Muscle of leg (tissue), 11 donors: ENCODE results near the gene MPIG6B. TPM values are rescaled to one million over a fixed set of nuclear protein-coding genes. Genes with fewer than 3 reads are reported as not detected.

ENCODE experiments used
- DNase-seq: peaks from one replicate; pipeline ENCODE4 v3.0.0; 2013
- H3K27ac ChIP-seq: one replicate; pipeline ENCODE4 v1.5.1; 2013; ENCODE audit warnings: mild to moderate bottlenecking, low read length, control low read depth
- H3K27me3 ChIP-seq: one replicate; pipeline ENCODE4 v1.6.1; 2013; ENCODE audit warnings: low read length; ENCODE audit not compliant: control insufficient read depth, insufficient read depth
- H3K36me3 ChIP-seq: one replicate; pipeline ENCODE4 v1.6.1; 2013; ENCODE audit warnings: low read length; ENCODE audit not compliant: control insufficient read depth, insufficient read depth
- H3K4me1 ChIP-seq: one replicate; pipeline ENCODE4 v1.6.1; 2013; ENCODE audit warnings: low read length; ENCODE audit not compliant: control insufficient read depth, insufficient read depth
- H3K4me3 ChIP-seq: one replicate; pipeline ENCODE4 v1.5.1; 2013; ENCODE audit warnings: low read length, control low read depth
- H3K9me3 ChIP-seq: replicated peaks from 2 replicates; pipeline ENCODE4 v1.6.1; 2013; ENCODE audit warnings: low read depth, low read length; ENCODE audit not compliant: control insufficient read depth
- WGBS: methylation state at CpG from one replicate; pipeline ENCODE4 v1.1.5; 2013; ENCODE audit warnings: missing lambda C conversion rate; ENCODE audit not compliant: insufficient coverage; 5-methylcytosine and 5-hydroxymethylcytosine counted together
- polyA plus RNA-seq, 8 donors: library from polyadenylated mRNA; unstranded; fragments of 120-200 nt; gene quantifications; one replicate each; pipeline versions ENCODE4 v1.2.1 to v1.2.3, GENCODE V29; 2013; ENCODE audit warnings: inconsistent platforms in 1 of 8, low replicate concordance in 1 of 8; ENCODE audit not compliant: insufficient read length in 8 of 8, insufficient read depth in 1 of 8
- total RNA-seq: library from RNA; stranded (reverse); fragments of 120-200 nt; gene quantifications from one replicate; pipeline ENCODE4 v1.2.4, GENCODE V29; 2013

MPIG6B gene
- total and polyA plus RNA-seq, 9 donors = 0.09 to 1.2 (median 0.73) TPM

GRCh38 chr6:31750411-31751022, 27.3 kb downstream of the MPIG6B start:
- Histone ChIP-seq H3K27ac (no peak overlapping the region), H3K4me1 (no peaks in the 10 kb centered on the region), H3K27me3 (no peaks in the 10 kb centered on the region), H3K4me3 (no peak overlapping the region), H3K36me3 (peaks cover 11% of the 10 kb centered on the region), H3K9me3 (no peaks in the 10 kb centered on the region)
- no peak for DNase-seq
- 88% methylated on average over 6 of the region's 7 CpGs for WGBS

DNA sequence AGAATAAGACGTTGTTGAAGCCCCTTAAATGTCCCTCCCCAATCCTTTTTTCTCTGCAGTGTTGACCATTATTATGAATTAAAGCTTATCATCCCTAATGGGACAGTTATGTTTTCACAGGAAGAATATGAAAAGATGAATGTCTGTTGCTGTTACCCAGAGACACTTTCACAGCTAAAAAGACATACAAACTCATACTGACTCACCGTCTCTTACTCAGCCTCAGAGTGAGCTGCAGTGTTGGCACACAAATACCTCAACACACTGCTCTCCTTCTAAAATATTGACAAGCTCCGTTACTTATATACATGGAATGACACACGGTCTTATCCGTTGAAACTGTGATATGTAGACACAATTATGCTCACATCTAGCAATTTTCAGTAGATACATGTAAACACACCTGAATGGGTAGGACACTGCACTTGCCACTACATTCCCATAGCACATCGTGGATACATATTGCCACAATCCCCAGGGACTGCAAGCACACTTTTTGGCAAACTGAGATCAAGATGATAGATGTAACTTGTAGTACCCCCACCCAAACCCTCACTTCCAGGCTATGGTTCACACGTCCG, 29.7 kb downstream of the MPIG6B start:
- H3K27me3 ChIP-seq = no peaks in the 10 kb centered on the region
- no peak for DNase-seq
- WGBS = 89% methylated on average over 2 of the region's 8 CpGs
- H3K36me3 ChIP-seq = peaks cover 4% of the 10 kb centered on the region
- H3K4me1 ChIP-seq = no peaks in the 10 kb centered on the region
- no peak overlapping the region for H3K4me3 ChIP-seq
- H3K27ac ChIP-seq = no peak overlapping the region
- no peaks in the 10 kb centered on the region for H3K9me3 ChIP-seq

DNA sequence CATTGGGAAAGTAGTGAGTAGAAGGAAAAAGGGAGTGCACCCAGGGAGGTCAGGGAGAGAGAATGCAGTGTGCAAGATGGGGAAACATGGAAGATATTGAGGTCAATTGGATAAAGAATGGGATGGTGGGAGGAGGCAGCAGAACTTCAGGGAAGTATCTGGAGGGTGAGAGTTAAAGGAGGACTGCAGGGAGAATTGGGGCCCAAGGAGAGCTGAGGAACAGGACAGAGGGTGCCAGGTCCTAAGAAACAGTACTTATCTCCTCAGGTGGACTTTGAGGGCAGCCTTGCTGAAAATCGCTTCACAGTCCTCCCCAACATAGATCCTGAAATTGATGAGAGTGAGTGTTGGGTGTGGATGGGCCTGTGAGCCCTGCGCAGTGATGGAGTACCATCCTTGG, 35.1 kb downstream of the MPIG6B start:
- no peak overlapping the region for H3K27ac ChIP-seq
- peaks cover 38% of the 10 kb centered on the region for H3K36me3 ChIP-seq
- no peaks in the 10 kb centered on the region for H3K27me3 ChIP-seq
- 100% methylated on average over 1 of the region's 2 CpGs for WGBS
- peaks cover 6% of the 10 kb centered on the region for H3K4me1 ChIP-seq
- no peaks in the 10 kb centered on the region for H3K9me3 ChIP-seq
- H3K4me3 ChIP-seq = no peak overlapping the region
- no peak for DNase-seq

DNA sequence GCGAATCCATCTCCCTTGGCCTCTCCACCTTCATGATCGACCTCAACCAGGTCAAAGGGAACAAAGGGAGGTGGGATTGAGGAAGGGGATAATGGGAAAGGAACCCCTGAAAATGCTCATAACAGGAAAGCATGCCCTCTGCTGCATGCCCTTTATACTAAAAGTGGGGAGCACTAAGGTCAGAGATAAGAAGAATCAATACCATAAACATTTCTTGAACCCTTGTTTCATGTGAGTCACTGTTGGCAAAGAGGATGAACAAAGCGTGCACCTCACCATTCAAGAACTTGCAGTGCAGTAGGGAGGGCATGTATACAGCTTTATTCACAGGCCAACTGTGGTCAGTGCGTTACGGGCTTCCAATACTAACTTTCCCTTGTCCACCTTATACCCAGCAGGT, 37.6 kb downstream of the MPIG6B start:
- Histone ChIP-seq H3K36me3 (peaks cover 40% of the 10 kb centered on the region), H3K9me3 (no peaks in the 10 kb centered on the region), H3K27ac (no peak overlapping the region), H3K4me1 (peaks cover 9% of the 10 kb centered on the region), H3K4me3 (no peak overlapping the region), H3K27me3 (no peaks in the 10 kb centered on the region)
- no peak for DNase-seq
- no CpG with 5 or more reads among the region's 5 CpGs for WGBS

- 92% methylated on average over 4 of the region's 8 CpGs for WGBS
Observed at GRCh38 chr6:31761343-31761742, 38.2 kb downstream of the MPIG6B start.

GRCh38 chr6:31762356-31762755, 39.2 kb downstream of the MPIG6B start, which contains the start of gene SAPCD1:
TSS of gene SAPCD1 (plus strand) at chr6:31762656. CDS start at chr6:31763055, 399 bp downstream.
- Histone ChIP-seq H3K27me3 (peaks cover 4% of the 10 kb centered on the region), H3K27ac (peak within 1 kb of the TSS; percentile 59), H3K4me3 (no peak within 1 kb of the TSS), H3K9me3 (no peaks in the 10 kb centered on the region), H3K36me3 (peaks cover 40% of the 10 kb centered on the region), H3K4me1 (peaks cover 16% of the 10 kb centered on the region)
- DNase-seq = no peak
- WGBS = no CpG with 5 or more reads among the region's 4 CpGs

More at GRCh38 chr6:31761343-31761742, 38.2 kb downstream of the MPIG6B start:
- Histone ChIP-seq H3K4me1 (peaks cover 13% of the 10 kb centered on the region), H3K4me3 (no peak overlapping the region), H3K9me3 (no peaks in the 10 kb centered on the region), H3K36me3 (peaks cover 40% of the 10 kb centered on the region), H3K27ac (no peak overlapping the region), H3K27me3 (peaks cover 1% of the 10 kb centered on the region)
- DNase-seq = no peak

DNA sequence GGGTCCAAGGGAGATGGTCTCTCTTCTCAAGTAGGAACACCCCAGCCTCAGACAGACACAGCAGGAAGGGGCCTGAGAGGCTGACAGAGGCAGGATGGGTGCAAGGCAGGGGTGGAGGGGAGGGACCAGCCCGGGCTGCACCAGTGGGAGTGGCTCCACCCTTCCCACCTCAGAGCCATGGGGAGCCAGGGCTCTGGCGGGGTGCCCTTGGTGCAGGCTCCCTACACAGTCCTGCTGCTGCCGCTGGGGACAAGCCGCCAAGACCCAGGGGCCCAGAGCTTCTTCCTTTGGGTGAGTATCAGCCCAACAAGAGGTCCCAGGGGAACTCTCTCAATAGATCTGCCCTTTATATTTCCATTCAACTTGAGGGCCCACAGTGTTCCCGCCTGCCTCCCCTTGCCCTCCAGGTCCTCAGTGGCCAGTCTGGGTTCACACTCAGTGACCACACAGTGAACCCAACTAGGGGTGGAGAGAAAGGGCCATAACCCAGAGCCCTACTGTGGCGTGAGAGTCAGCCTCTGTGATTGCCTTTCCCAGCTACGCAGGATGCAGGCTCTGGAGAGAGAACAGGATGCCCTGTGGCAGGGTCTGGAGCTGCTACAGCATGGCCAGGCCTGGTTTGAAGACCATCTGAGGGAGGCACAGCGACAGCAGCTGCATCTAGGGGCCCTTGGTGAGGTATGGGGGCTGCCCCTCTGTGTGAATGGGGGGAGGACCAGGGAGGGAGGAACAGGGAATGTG, 39.9 kb downstream of the MPIG6B start:
- H3K27ac ChIP-seq = peak overlapping the region; percentile 59
- no peak for DNase-seq
- peaks cover 16% of the 10 kb centered on the region for H3K4me1 ChIP-seq
- peaks cover 4% of the 10 kb centered on the region for H3K27me3 ChIP-seq
- H3K4me3 ChIP-seq = no peak overlapping the region
- peaks cover 40% of the 10 kb centered on the region for H3K36me3 ChIP-seq
- H3K9me3 ChIP-seq = no peaks in the 10 kb centered on the region
- 67% methylated on average over 7 of the region's 8 CpGs for WGBS

GRCh38 chr6:31763619-31763940, 40.4 kb downstream of the MPIG6B start:
- H3K27ac ChIP-seq = peak overlapping the region; percentile 59
- 0% methylated on average over 1 of the region's 1 CpG for WGBS
- DNase-seq = peak; percentile 58

GRCh38 chr6:31764198-31764597, 41.0 kb downstream of the MPIG6B start:
- Histone ChIP-seq H3K36me3 (peaks cover 34% of the 10 kb centered on the region), H3K9me3 (no peaks in the 10 kb centered on the region), H3K4me1 (peaks cover 16% of the 10 kb centered on the region), H3K4me3 (no peak overlapping the region), H3K27me3 (peaks cover 4% of the 10 kb centered on the region), H3K27ac (no peak overlapping the region)
- WGBS = 67% methylated on average over 1 of the region's 4 CpGs
- DNase-seq = no peak

More at GRCh38 chr6:31763619-31763940, 40.4 kb downstream of the MPIG6B start:
- Histone ChIP-seq H3K4me1 (peaks cover 16% of the 10 kb centered on the region), H3K36me3 (peaks cover 40% of the 10 kb centered on the region), H3K4me3 (no peak overlapping the region), H3K9me3 (no peaks in the 10 kb centered on the region), H3K27me3 (peaks cover 4% of the 10 kb centered on the region)

- Histone ChIP-seq H3K27ac (no peak overlapping the region), H3K4me1 (peaks cover 16% of the 10 kb centered on the region), H3K9me3 (no peaks in the 10 kb centered on the region), H3K4me3 (no peak overlapping the region), H3K36me3 (peaks cover 20% of the 10 kb centered on the region), H3K27me3 (peaks cover 4% of the 10 kb centered on the region)
- DNase-seq = no peak
- no CpG with 5 or more reads among the region's 9 CpGs for WGBS
Observed at GRCh38 chr6:31765559-31765909, 42.4 kb downstream of the MPIG6B start.
